Measurements from ENCODE around the gene TRIP13. TPM values are rescaled to one million over a fixed set of nuclear protein-coding genes. Genes with fewer than 3 reads are reported as not detected.
"Not testable (repeated sequence)": the region's sequence is repeated elsewhere in the genome, so short reads cannot be mapped to it uniquely, and the experiment has no call there.

The TRIP13 gene
- total RNA-seq, 6 experiments from 2014 or later: 16.5 to 40.4 (median 35.8) TPM

DNA sequence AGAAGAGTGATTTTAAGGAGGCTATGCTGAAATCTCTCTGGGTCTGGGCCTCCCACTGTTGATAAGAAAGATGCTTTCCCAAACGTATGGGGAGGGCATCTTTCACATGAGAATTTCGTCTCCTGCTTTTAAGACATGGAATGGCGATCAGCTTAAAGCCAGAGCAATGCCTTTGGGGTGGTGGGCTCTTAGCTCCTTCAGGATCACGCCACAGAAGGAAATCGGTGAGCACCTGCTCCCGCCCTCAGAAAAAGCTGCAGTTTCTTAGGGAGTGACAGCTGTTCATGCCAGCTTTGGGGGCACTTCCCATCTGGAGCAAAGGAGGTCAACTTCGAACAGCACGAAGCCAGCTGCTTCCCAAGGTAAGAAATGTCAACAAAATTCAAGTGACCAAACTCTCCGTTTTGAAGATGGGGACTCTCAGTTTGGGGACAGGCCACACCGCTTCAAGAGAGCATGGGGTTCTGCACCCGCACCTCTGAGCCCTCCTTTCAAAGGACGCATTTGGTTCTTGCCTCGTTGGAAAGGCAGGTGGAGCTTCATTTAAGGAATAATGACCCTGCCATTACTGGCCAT lies 39.0 kb downstream of the TRIP13 start:
- no peak for DNase-seq
- Mint-ChIP-seq H3K27me3 (ENCODE audit: insufficient read depth) (peaks cover 11% of the 10 kb centered on the region), H3K4me3 (no peak overlapping the region), H3K27ac (no peak overlapping the region), H3K9me3 (no peaks in the 10 kb centered on the region), H3K36me3 (ENCODE audit: low read depth) (0 out of 2 replicates have a peak, but pooled peaks cover 4% of the 10 kb centered on the region), H3K4me1 (ENCODE audit: low read depth) (peaks cover 1% of the 10 kb centered on the region; the same call in 1 of the 2 replicates)
- TF ChIP-seq, protein P1, sequence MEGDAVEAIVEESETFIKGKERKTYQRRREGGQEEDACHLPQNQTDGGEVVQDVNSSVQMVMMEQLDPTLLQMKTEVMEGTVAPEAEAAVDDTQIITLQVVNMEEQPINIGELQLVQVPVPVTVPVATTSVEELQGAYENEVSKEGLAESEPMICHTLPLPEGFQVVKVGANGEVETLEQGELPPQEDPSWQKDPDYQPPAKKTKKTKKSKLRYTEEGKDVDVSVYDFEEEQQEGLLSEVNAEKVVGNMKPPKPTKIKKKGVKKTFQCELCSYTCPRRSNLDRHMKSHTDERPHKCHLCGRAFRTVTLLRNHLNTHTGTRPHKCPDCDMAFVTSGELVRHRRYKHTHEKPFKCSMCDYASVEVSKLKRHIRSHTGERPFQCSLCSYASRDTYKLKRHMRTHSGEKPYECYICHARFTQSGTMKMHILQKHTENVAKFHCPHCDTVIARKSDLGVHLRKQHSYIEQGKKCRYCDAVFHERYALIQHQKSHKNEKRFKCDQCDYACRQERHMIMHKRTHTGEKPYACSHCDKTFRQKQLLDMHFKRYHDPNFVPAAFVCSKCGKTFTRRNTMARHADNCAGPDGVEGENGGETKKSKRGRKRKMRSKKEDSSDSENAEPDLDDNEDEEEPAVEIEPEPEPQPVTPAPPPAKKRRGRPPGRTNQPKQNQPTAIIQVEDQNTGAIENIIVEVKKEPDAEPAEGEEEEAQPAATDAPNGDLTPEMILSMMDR (IDR thresholded peaks at IDR 0.05): no peak

DNA sequence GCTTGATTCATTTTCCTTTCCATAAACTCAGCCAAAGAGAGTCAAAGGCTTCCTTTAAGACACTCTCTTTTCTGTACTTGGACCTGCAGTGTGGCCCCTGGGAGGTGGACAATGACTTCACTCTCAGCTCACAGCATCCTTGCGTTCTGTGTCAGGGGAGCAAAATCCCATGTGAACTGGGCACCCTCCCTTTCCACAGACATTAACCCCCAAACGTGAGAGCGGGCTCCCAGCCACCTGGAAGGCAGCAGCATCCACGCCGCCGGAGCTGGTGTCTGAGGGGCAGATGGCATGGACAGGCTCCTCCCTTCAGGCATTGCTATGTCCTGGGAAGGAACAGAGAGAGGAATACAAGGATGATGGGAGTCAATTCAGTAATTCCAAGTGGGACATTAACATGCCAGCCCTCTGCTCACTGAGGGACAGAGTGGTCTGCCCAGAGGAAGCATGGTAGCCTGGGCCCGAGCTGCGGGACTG lies 39.5 kb downstream of the TRIP13 start:
- TF ChIP-seq, protein P1 (IDR thresholded peaks at IDR 0.05): no peak
- no peak overlapping the region for H3K4me3 Mint-ChIP-seq
- no peak for DNase-seq
- no peak overlapping the region for H3K27ac Mint-ChIP-seq
- 0 out of 2 replicates have a peak, but pooled peaks cover 4% of the 10 kb centered on the region for H3K36me3 Mint-ChIP-seq (ENCODE audit: low read depth)
- peaks cover 16% of the 10 kb centered on the region for H3K27me3 Mint-ChIP-seq (ENCODE audit: insufficient read depth)
- H3K4me1 Mint-ChIP-seq (ENCODE audit: low read depth): no peaks in the 10 kb centered on the region
- no peaks in the 10 kb centered on the region for H3K9me3 Mint-ChIP-seq

DNA sequence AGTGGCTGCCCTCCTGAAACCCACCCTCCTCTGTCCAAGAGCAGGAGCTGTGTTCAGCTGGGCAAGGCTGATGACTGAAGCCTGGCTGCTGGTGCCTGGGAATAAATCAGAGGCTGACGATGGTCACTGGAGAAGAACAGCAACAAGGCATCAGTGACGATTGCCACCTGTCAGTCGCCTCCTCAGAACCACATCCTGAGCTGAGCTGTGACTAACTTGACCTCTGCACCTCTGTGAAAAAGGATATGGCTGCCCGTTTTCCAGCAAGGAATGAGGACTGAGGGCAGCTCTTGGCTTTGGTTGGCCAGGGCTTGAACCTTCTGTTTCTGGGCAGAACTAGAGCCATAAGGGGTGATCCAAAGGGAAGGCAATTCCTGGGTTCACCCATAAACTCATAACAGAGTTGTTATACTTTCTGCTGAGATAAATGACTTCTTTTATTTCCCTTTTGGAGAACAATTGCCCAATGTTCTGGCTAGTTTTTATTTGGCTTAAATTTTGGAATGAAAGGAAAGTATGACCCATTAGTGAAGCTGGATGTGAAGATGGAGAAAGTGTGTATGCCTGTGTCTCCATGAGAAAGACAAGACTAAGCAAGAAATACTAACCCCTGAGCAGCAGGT lies 40.1 kb downstream of the TRIP13 start:
- 0 out of 2 replicates have a peak, but pooled peaks cover 4% of the 10 kb centered on the region for H3K36me3 Mint-ChIP-seq (ENCODE audit: low read depth)
- H3K4me3 Mint-ChIP-seq: no peak overlapping the region
- TF ChIP-seq, protein P1 (IDR thresholded peaks at IDR 0.05): no peak

DNA sequence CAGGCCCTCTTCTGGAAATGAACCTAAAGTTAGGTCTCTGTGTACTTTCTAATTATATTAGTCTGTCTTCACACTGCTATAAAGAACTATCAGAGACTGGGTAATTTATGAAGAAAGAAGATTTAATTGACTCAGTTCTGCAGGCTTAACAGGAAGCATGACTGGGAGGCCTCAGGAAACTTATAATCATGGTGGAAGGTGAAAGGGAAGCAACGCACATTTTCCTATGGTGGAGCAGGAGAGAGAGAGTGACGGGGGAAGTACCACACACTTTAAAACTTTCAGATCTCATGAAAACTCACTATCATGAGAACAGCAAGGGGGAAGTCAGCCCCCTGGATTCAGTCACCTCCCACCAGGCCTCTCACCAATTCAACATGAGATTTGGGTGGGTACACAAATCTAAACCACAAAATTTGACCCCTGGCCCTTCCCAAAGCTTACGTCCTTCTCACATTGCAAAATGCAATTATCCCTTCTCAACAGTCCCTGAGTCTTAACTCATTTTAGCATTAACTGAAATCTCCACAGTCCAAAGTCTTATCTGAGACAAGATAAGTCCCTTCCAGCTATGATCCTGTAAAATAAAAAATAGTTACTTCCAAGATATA lies 40.7 kb downstream of the TRIP13 start:
- H3K36me3 Mint-ChIP-seq (ENCODE audit: low read depth): no peaks in the 10 kb centered on the region
- H3K27me3 Mint-ChIP-seq (ENCODE audit: insufficient read depth): peaks cover 18% of the 10 kb centered on the region
- H3K4me1 Mint-ChIP-seq (ENCODE audit: low read depth): no peaks in the 10 kb centered on the region
- no peak for DNase-seq
- H3K27ac Mint-ChIP-seq: no peak overlapping the region
- TF ChIP-seq, protein P1 (IDR thresholded peaks at IDR 0.05): no peak
- no peaks in the 10 kb centered on the region for H3K9me3 Mint-ChIP-seq
- no peak overlapping the region for H3K4me3 Mint-ChIP-seq

More for the DNA sequence above, 40.1 kb downstream of the TRIP13 start:
- Mint-ChIP-seq H3K9me3 (no peaks in the 10 kb centered on the region), H3K4me1 (ENCODE audit: low read depth) (no peaks in the 10 kb centered on the region), H3K27me3 (ENCODE audit: insufficient read depth) (peaks cover 18% of the 10 kb centered on the region), H3K27ac (no peak overlapping the region)
- DNase-seq: no peak

DNA sequence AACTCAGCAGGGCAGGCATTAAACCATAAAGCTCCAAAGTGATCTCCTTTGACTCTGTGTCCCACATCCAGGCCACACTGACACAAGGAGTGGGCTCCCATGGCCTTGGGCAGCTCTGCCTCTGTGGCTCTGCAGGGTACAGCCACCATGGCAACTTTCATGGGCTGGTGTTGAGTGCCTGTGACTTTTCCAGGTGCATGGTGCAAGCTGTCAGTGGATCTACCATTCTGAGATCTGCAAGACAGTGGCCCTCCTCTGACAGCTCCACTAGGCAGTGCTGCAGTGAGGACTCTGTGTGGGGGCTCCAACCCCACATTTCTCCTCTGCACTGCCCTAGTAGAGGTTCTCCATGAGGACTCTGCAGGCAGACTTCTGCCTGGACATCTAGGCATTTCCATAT lies 41.3 kb downstream of the TRIP13 start:
- not testable (repeated sequence) for H3K27ac Mint-ChIP-seq; H3K4me3 Mint-ChIP-seq; H3K36me3 Mint-ChIP-seq (ENCODE audit: low read depth); DNase-seq; H3K9me3 Mint-ChIP-seq; H3K4me1 Mint-ChIP-seq (ENCODE audit: low read depth)
- H3K27me3 Mint-ChIP-seq (ENCODE audit: insufficient read depth): peaks cover 22% of the 10 kb centered on the region
